DMS153 (cell line): ENCODE data around the gene ZDHHC24.
"Not testable (repeated sequence)": the region's sequence is repeated elsewhere in the genome, so short reads cannot be mapped to it uniquely, and the experiment has no call there.

ENCODE experiments used
- DNase-seq: peaks from one replicate; lab custom pipeline; 2025; lab: John Stamatoyannopoulos, UW

Gene ZDHHC24

DNA sequence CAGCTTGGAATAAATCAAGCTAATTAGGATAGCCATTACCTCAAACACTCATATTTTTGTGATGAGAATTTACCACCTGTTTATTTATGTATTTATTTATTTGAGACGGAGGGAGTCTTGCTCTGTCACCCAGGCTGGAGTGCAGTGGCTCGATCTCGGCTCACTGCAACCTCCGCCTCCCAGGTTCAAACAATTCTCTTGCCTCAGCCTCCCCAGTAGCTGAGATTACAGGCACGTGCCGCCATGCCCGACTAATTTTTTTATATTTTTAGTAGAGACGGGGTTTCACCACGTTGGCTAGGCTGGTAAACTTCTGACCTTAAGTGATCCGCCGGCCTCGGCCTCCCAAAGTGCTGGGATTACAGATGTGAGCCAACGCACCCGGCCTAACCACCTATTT, 896 bp downstream of the ZDHHC24 start:
- DNase-seq, result not testable (repeated sequence)

- no peak for DNase-seq
These were observed 2.4 kb downstream of the ZDHHC24 start for GRCh38 chr11:66543263-66544107.

- no peak for DNase-seq
These were observed 3.5 kb downstream of the ZDHHC24 start for GRCh38 chr11:66542362-66542761.

DNA sequence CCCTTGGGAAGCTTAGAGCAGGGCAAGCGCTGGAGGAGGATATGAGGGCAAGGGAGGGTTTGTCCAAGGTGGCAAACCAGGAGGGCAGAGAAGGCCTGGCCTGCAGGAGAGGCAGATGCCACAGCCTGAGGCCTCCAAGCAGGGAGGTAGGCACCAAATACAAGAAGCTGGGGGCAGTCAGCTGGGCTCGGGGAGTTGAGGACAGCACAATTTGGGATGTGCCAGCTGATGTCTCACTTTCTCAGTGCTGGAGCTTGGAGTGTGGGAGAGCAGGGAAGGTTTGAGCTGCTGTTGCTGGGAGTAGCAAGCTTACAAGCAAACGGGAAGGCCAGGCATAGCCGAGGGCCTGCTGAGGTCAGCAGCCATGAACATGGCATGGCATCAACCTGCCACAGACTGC, 4.0 kb downstream of the ZDHHC24 start:
- DNase-seq, result no peak

GRCh38 chr11:66540598-66540997, 5.2 kb downstream of the ZDHHC24 start:
- not testable (repeated sequence) for DNase-seq

GRCh38 chr11:66539870-66540213, 6.0 kb downstream of the ZDHHC24 start:
- no peak for DNase-seq

DNA sequence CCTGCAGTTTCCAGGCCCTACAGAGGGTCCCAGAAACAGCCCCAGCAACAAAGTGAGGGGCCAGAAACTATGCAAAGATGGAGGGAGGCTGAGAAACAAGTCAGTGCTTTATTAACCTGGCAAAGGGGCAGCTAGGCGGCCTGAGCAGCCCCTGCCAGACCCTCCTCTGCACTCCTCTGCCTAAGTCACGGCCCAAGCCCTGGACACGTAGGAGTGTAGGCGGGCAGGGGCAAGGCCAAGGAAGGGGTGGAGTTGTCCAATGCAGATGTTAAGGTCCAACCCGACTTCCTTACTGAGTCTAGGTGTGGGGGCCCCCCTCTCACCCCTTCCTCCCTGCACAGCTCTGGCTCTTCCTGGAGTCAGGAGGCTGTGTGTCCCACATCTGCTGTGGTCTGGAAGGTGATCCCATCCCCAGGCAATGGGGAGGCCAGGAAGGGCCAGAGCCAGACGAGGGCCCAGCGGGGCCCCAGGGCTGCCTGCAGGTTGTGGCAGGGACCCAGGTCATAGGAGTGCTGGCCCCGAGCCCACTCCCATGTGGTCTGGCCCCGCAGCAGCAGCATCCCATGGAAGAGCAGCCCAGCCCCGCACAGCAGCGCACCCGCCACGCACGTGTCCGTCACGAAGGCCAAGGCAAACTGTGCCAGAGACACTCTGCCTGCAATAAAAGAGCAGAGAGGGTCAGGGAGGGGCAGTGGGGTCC, 6.5 kb downstream of the ZDHHC24 start:
- DNase-seq, result no peak

DNA sequence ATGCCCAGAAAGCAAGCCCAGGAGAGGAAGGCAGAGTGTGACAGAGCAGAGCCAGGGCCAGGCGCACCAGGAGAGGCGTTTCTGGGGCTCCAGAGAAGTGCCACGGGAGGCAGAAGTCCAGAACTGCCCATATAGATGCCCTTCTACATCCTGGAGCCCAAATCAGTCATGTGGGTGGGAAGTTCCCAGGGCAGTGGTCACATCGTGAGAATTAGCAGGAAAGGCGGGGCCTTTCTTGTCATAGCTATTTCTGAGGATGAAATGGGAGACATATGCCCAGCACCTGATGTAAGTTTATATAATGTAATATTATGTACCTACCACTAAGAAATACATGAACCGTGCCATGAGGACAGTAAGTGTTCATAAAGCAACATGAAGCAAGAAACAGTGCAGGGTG, 13.1 kb downstream of the ZDHHC24 start:
- no peak for DNase-seq

DNA sequence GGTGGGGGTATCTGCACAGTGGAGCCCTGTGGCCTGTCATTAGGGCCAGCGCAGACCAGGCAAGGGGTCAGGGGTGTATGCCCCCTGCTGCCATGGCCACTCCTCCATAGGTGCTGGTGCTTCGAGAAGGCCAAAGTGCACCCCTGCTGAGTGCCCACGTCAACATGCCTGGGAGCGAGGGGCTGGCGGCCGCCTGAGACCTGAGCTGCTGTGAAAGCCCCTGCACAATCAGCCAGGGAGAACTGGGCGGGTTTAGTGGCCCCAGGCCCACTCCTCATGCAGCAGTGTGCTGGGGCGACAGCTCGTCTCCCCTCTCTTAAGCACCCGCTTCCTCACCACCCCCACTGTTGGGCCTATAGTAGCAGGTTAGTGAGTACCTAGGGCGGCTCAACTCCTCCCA, 14.0 kb downstream of the ZDHHC24 start:
- DNase-seq, result no peak

GRCh38 chr11:66530927-66531709, 14.7 kb downstream of the ZDHHC24 start:
- DNase-seq, result no peak

DNA sequence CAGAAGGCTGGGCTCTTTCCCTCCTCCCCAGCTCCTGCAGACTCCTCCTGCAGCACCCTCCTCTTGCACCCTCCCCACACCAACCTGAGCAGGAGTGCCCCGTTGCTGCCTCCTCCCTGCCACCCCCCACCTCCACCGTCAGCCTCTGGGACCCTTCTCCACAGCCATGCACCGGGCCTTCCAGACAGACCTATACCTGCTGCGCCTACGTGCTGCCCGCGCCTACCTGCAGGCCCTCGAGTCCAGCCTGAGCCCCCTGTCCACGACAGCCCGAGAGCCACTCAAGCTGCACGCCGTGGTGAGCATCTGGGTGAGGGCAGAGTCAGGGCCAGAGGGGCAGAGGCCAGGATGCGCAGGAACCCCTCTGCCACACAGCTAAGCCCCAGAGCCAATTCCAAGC, 16.2 kb downstream of the ZDHHC24 start:
- no peak for DNase-seq

DNA sequence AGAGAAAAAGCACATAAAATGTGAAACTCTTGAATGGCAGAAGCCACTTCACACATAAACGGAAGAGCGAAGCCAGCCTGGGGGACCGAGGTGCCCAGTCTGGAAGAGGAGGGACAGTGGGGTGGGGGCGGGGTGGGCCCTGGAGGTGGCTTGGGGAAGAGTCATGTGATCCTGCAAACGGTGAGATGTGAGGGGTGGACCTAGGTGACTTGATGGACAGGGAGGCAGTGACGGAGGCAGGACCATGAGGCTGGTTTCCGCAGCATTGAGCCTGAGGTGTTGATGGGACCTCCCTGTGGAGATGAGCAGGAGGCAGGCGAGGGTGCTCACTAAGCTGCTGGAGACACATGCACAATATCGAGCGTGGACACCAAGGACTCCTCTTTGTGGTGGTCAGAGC, 16.8 kb downstream of the ZDHHC24 start:
- no peak for DNase-seq

- DNase-seq, result no peak
These were observed 21.4 kb downstream of the ZDHHC24 start for GRCh38 chr11:66524304-66525040.

DNA sequence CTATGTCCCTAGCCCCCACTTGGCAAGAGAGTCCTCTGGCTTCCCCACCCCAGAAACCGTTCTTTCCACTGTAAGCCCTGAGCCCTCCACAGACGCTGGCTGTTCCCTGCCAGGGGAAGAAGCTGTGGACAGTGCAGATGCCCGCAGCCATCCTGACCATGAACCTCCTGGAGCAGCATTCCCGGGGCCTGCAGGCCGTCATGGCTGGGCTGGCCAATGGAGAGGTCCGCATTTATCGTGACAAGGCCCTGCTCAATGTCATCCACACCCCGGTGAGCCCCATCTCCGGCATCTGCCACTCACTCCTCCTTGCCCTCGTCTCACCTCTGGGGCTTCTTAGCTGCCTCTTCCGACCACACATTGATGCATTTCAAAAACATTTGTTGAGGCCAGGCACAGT, 22.2 kb downstream of the ZDHHC24 start:
- no peak for DNase-seq

- no peak for DNase-seq
These were observed 34.9 kb downstream of the ZDHHC24 start for GRCh38 chr11:66510990-66511339.

GRCh38 chr11:66510271-66510989, 35.4 kb downstream of the ZDHHC24 start, which contains the start of gene BBS1:
Gene BBS1, plus strand, starts transcription at chr11:66510635. Its CDS starts 25 bp downstream, at chr11:66510660.
- peak; percentile 57 for DNase-seq

- no peak for DNase-seq
These were observed 36.7 kb downstream of the ZDHHC24 start for GRCh38 chr11:66509131-66509561.

DNA sequence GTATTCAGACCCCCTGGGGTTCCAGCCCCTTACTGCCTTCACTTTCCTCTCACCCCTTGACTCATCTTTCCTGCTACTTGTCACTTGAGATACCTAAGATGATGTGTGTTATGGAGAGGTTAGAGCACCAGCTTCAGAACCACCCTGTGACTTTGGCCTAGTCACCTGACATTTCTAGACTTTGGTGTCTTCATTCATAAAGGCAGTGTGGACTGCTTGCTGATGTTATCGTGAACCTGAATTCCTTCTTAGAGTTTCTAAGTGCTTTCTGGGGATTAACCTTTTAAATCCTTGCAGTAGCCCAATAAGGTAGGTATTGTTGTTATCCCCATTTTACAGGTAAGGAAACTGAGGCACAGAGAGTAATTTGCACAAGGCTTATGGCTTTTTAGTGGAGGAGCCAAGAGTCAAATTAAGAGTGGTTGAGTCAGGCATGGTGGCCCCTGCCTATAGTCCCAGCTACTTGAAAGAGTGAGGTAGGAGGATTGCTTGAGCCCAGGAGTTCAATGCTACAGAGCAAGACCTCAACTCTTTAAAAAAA, 40.5 kb downstream of the ZDHHC24 start:
- DNase-seq, result no peak

GRCh38 chr11:66498506-66498905, 47.3 kb downstream of the ZDHHC24 start:
- no peak for DNase-seq

DNA sequence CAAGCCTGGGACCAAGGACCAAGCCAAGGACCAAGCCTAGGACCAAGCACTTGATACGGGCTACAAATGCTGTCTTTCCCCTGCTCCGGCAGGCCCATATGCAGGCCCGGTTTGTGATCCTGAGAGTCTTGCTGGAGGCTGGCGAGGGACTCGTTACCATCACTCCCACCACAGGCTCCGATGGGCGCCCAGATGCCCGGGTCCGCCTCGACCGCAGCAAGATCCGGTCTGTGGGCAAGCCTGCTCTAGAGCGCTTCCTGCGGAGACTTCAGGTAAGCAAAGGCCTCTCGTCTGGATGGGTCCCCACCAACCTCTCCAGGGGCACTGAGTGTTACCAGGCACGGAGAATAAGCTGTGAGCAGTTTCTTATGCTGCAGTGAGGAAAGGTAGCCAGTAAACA, 48.6 kb downstream of the ZDHHC24 start:
- no peak for DNase-seq

- no peak for DNase-seq
These were observed 50.4 kb downstream of the ZDHHC24 start for GRCh38 chr11:66495401-66495854.
